ENCODE measurements around the gene SCGB1D2.

The SCGB1D2 gene

GRCh38 chr11:62236187-62236586 lies 5.9 kb upstream of the SCGB1D2 start:
- Mint-ChIP-seq H3K4me1 (ENCODE audit: low read depth) (no peaks in the 10 kb centered on the region), H3K27ac (no peak overlapping the region), H3K9me3 (no peaks in the 10 kb centered on the region), H3K36me3 (ENCODE audit: low read depth) (no peaks in the 10 kb centered on the region), H3K27me3 (ENCODE audit: low read depth) (peaks cover 31% of the 10 kb centered on the region), H3K4me3 (no peak overlapping the region)

GRCh38 chr11:62237499-62237898 lies 4.5 kb upstream of the SCGB1D2 start:
- H3K27me3 Mint-ChIP-seq (ENCODE audit: low read depth), result peaks cover 31% of the 10 kb centered on the region
- H3K9me3 Mint-ChIP-seq, result no peaks in the 10 kb centered on the region
- H3K4me1 Mint-ChIP-seq (ENCODE audit: low read depth), result no peaks in the 10 kb centered on the region
- H3K36me3 Mint-ChIP-seq (ENCODE audit: low read depth), result no peaks in the 10 kb centered on the region
- H3K4me3 Mint-ChIP-seq, result no peak overlapping the region
- H3K27ac Mint-ChIP-seq, result no peak overlapping the region

- no peaks in the 10 kb centered on the region for H3K36me3 Mint-ChIP-seq (ENCODE audit: low read depth)
- peaks cover 31% of the 10 kb centered on the region for H3K27me3 Mint-ChIP-seq (ENCODE audit: low read depth)
- H3K4me3 Mint-ChIP-seq, result no peak overlapping the region
- no peak overlapping the region for H3K27ac Mint-ChIP-seq
- H3K4me1 Mint-ChIP-seq (ENCODE audit: low read depth), result no peaks in the 10 kb centered on the region
- H3K9me3 Mint-ChIP-seq, result no peaks in the 10 kb centered on the region
Measured at GRCh38 chr11:62238151-62238550, 3.9 kb upstream of the SCGB1D2 start.

- no peaks in the 10 kb centered on the region for H3K4me1 Mint-ChIP-seq (ENCODE audit: low read depth)
- H3K27ac Mint-ChIP-seq, result no peak overlapping the region
- H3K36me3 Mint-ChIP-seq (ENCODE audit: low read depth), result no peaks in the 10 kb centered on the region
- H3K4me3 Mint-ChIP-seq, result no peak overlapping the region
- H3K9me3 Mint-ChIP-seq, result no peaks in the 10 kb centered on the region
- H3K27me3 Mint-ChIP-seq (ENCODE audit: low read depth), result peaks cover 19% of the 10 kb centered on the region
Measured at GRCh38 chr11:62241095-62241494, 944 bp upstream of the SCGB1D2 start.

- Mint-ChIP-seq H3K27ac (no peak overlapping the region), H3K36me3 (ENCODE audit: low read depth) (no peaks in the 10 kb centered on the region), H3K4me3 (no peak overlapping the region), H3K9me3 (peaks cover 11% of the 10 kb centered on the region), H3K4me1 (ENCODE audit: low read depth) (no peaks in the 10 kb centered on the region), H3K27me3 (ENCODE audit: low read depth) (peaks cover 11% of the 10 kb centered on the region)
Measured at GRCh38 chr11:62245271-62245753, 3.3 kb downstream of the SCGB1D2 start.

- peaks cover 5% of the 10 kb centered on the region for H3K27me3 Mint-ChIP-seq (ENCODE audit: low read depth)
- H3K9me3 Mint-ChIP-seq, result peaks cover 37% of the 10 kb centered on the region
- H3K4me1 Mint-ChIP-seq (ENCODE audit: low read depth), result no peaks in the 10 kb centered on the region
- H3K36me3 Mint-ChIP-seq (ENCODE audit: low read depth), result peaks cover 7% of the 10 kb centered on the region
- no peak overlapping the region for H3K4me3 Mint-ChIP-seq
- no peak overlapping the region for H3K27ac Mint-ChIP-seq
Measured at GRCh38 chr11:62251698-62252097, 9.7 kb downstream of the SCGB1D2 start.

- H3K9me3 Mint-ChIP-seq, result peaks cover 37% of the 10 kb centered on the region
- no peak overlapping the region for H3K4me3 Mint-ChIP-seq
- H3K4me1 Mint-ChIP-seq (ENCODE audit: low read depth), result no peaks in the 10 kb centered on the region
- peaks cover 14% of the 10 kb centered on the region for H3K27me3 Mint-ChIP-seq (ENCODE audit: low read depth)
- no peak overlapping the region for H3K27ac Mint-ChIP-seq
- H3K36me3 Mint-ChIP-seq (ENCODE audit: low read depth), result peaks cover 7% of the 10 kb centered on the region
Measured at GRCh38 chr11:62253999-62254542, 12.0 kb downstream of the SCGB1D2 start.

- Mint-ChIP-seq H3K9me3 (peaks cover 18% of the 10 kb centered on the region), H3K36me3 (ENCODE audit: low read depth) (peaks cover 5% of the 10 kb centered on the region), H3K27ac (no peak overlapping the region), H3K4me1 (ENCODE audit: low read depth) (no peaks in the 10 kb centered on the region), H3K4me3 (no peak overlapping the region), H3K27me3 (ENCODE audit: low read depth) (peaks cover 8% of the 10 kb centered on the region)
Measured at GRCh38 chr11:62256281-62256680, 14.2 kb downstream of the SCGB1D2 start.

- Mint-ChIP-seq H3K27ac (no peak overlapping the region), H3K4me3 (no peak overlapping the region), H3K9me3 (no peaks in the 10 kb centered on the region), H3K36me3 (ENCODE audit: low read depth) (no peaks in the 10 kb centered on the region), H3K4me1 (ENCODE audit: low read depth) (no peaks in the 10 kb centered on the region), H3K27me3 (ENCODE audit: low read depth) (peaks cover 8% of the 10 kb centered on the region)
Measured at GRCh38 chr11:62260261-62260953, 18.4 kb downstream of the SCGB1D2 start.

GRCh38 chr11:62264004-62264403 lies 22.0 kb downstream of the SCGB1D2 start:
- Mint-ChIP-seq H3K27me3 (ENCODE audit: low read depth) (no peaks in the 10 kb centered on the region), H3K9me3 (no peaks in the 10 kb centered on the region), H3K27ac (no peak overlapping the region), H3K4me1 (ENCODE audit: low read depth) (no peaks in the 10 kb centered on the region), H3K4me3 (no peak overlapping the region), H3K36me3 (ENCODE audit: low read depth) (no peaks in the 10 kb centered on the region)

GRCh38 chr11:62266558-62266957 lies 24.5 kb downstream of the SCGB1D2 start:
- H3K27ac Mint-ChIP-seq, result no peak overlapping the region
- H3K27me3 Mint-ChIP-seq (ENCODE audit: low read depth), result peaks cover 5% of the 10 kb centered on the region
- no peak overlapping the region for H3K4me3 Mint-ChIP-seq
- no peaks in the 10 kb centered on the region for H3K36me3 Mint-ChIP-seq (ENCODE audit: low read depth)
- H3K4me1 Mint-ChIP-seq (ENCODE audit: low read depth), result no peaks in the 10 kb centered on the region
- no peaks in the 10 kb centered on the region for H3K9me3 Mint-ChIP-seq

GRCh38 chr11:62267050-62267449 lies 25.0 kb downstream of the SCGB1D2 start:
- Mint-ChIP-seq H3K9me3 (no peaks in the 10 kb centered on the region), H3K27ac (no peak overlapping the region), H3K27me3 (ENCODE audit: low read depth) (peaks cover 7% of the 10 kb centered on the region), H3K4me1 (ENCODE audit: low read depth) (no peaks in the 10 kb centered on the region), H3K36me3 (ENCODE audit: low read depth) (no peaks in the 10 kb centered on the region), H3K4me3 (no peak overlapping the region)

- no peak overlapping the region for H3K27ac Mint-ChIP-seq
- H3K4me3 Mint-ChIP-seq, result no peak overlapping the region
Measured at GRCh38 chr11:62267576-62267975, 25.5 kb downstream of the SCGB1D2 start.

GRCh38 chr11:62269654-62270278 lies 27.7 kb downstream of the SCGB1D2 start, which contains the start of gene SCGB2A2:
SCGB2A2 (plus strand) TSS chr11:62270158; CDS start chr11:62270217, 59 bp downstream.
- H3K4me1 Mint-ChIP-seq (ENCODE audit: low read depth), result no peaks in the 10 kb centered on the region
- H3K27ac Mint-ChIP-seq, result no peak within 1 kb of the TSS
- H3K27me3 Mint-ChIP-seq (ENCODE audit: low read depth), result peaks cover 11% of the 10 kb centered on the region
- H3K9me3 Mint-ChIP-seq, result no peaks in the 10 kb centered on the region
- no peaks in the 10 kb centered on the region for H3K36me3 Mint-ChIP-seq (ENCODE audit: low read depth)
- H3K4me3 Mint-ChIP-seq, result no peak within 1 kb of the TSS

More at GRCh38 chr11:62267576-62267975, 25.5 kb downstream of the SCGB1D2 start:
- Mint-ChIP-seq H3K4me1 (ENCODE audit: low read depth) (no peaks in the 10 kb centered on the region), H3K36me3 (ENCODE audit: low read depth) (no peaks in the 10 kb centered on the region), H3K27me3 (ENCODE audit: low read depth) (peaks cover 11% of the 10 kb centered on the region), H3K9me3 (no peaks in the 10 kb centered on the region)

- no peaks in the 10 kb centered on the region for H3K4me1 Mint-ChIP-seq (ENCODE audit: low read depth)
- H3K27me3 Mint-ChIP-seq (ENCODE audit: low read depth), result peaks cover 14% of the 10 kb centered on the region
- no peaks in the 10 kb centered on the region for H3K9me3 Mint-ChIP-seq
- no peak overlapping the region for H3K27ac Mint-ChIP-seq
- H3K36me3 Mint-ChIP-seq (ENCODE audit: low read depth), result no peaks in the 10 kb centered on the region
- H3K4me3 Mint-ChIP-seq, result no peak overlapping the region
Measured at GRCh38 chr11:62273284-62273683, 31.2 kb downstream of the SCGB1D2 start.
